H9 (cell line): ENCODE data around the gene UBE2Q1. TPM values are rescaled to one million over a fixed set of nuclear protein-coding genes. Genes with fewer than 3 reads are reported as not detected.

Source experiments
- DNase-seq: peaks from one replicate; pipeline ENCODE4 v3.0.0-alpha.2; 2017
- H2AFZ ChIP-seq: one replicate; pipeline ENCODE4 v1.6.1; 2013; ENCODE audit warnings: mild to moderate bottlenecking, low read length, control low read depth, moderate library complexity
- H2AK5ac ChIP-seq: 2 replicates; pipeline ENCODE4 v1.6.1; 2013; ENCODE audit warnings: low read length, control low read depth, mixed read lengths; ENCODE audit not compliant: insufficient read length
- H2BK120ac ChIP-seq: one replicate; pipeline ENCODE4 v1.6.1; 2013; ENCODE audit warnings: low read depth, mild to moderate bottlenecking, low read length, control low read depth, inconsistent platforms; ENCODE audit not compliant: poor library complexity, severe bottlenecking
- H2BK12ac ChIP-seq: 2 replicates; pipeline ENCODE4 v1.6.1; 2013; ENCODE audit warnings: low read length, control low read depth, mixed read lengths, low read depth; ENCODE audit not compliant: insufficient read length
- H2BK15ac ChIP-seq: 2 replicates; pipeline ENCODE4 v1.6.1; 2013; ENCODE audit warnings: low read depth, low read length, control low read depth
- H2BK20ac ChIP-seq: one replicate; pipeline ENCODE4 v1.6.1; 2013; ENCODE audit warnings: low read depth, mild to moderate bottlenecking, low read length, control low read depth, inconsistent platforms; ENCODE audit not compliant: poor library complexity, severe bottlenecking
- H2BK5ac ChIP-seq: 2 replicates; pipeline ENCODE4 v1.6.1; 2013; ENCODE audit warnings: low read length, control low read depth, mixed read lengths; ENCODE audit not compliant: insufficient read length
- H3K14ac ChIP-seq: 2 replicates; pipeline ENCODE4 v1.6.1; 2013; ENCODE audit warnings: low read length, control low read depth; ENCODE audit not compliant: insufficient read depth
- H3K18ac ChIP-seq: 2 replicates; pipeline ENCODE4 v1.6.1; 2013; ENCODE audit warnings: low read depth, mild to moderate bottlenecking, mixed read lengths, low read length, control low read depth; ENCODE audit not compliant: insufficient read length
- H3K23ac ChIP-seq: 2 replicates; pipeline ENCODE4 v1.6.1; 2013; ENCODE audit warnings: low read length, control low read depth, mixed read lengths, low read depth; ENCODE audit not compliant: insufficient read length
- H3K23me2 ChIP-seq: 2 replicates; pipeline ENCODE4 v1.6.1; 2013; ENCODE audit warnings: low read depth, mild to moderate bottlenecking, mixed read lengths, low read length, control low read depth; ENCODE audit not compliant: insufficient read length, poor library complexity, severe bottlenecking
- H3K27ac ChIP-seq: 2 replicates; pipeline ENCODE4 v1.5.1; 2013; ENCODE audit warnings: low read length, control low read depth, mixed read lengths, low read depth; ENCODE audit not compliant: insufficient read length
- H3K27me3 ChIP-seq: 2 replicates; pipeline ENCODE4 v1.6.1; 2013; ENCODE audit warnings: low read length, control low read depth, inconsistent platforms; ENCODE audit not compliant: insufficient read depth
- H3K4ac ChIP-seq: 2 replicates; pipeline ENCODE4 v1.6.1; 2013; ENCODE audit warnings: low read depth, mild to moderate bottlenecking, control low read depth, inconsistent platforms, low read length, moderate library complexity
- H3K4me1 ChIP-seq: 2 replicates; pipeline ENCODE4 v1.6.1; 2013; ENCODE audit warnings: low read length, control low read depth, inconsistent platforms; ENCODE audit not compliant: insufficient read depth
- H3K4me2 ChIP-seq: 2 replicates; pipeline ENCODE4 v1.6.1; 2013; ENCODE audit warnings: low read length, control low read depth, mixed read lengths; ENCODE audit not compliant: insufficient read length, insufficient read depth
- H3K56ac ChIP-seq: 2 replicates; pipeline ENCODE4 v1.6.1; 2013; ENCODE audit warnings: low read depth, mild to moderate bottlenecking, mixed read lengths, low read length, control low read depth; ENCODE audit not compliant: insufficient read length
- H3K79me1 ChIP-seq: 2 replicates; pipeline ENCODE4 v1.6.1; 2013; ENCODE audit warnings: low read depth, mild to moderate bottlenecking, moderate library complexity, low read length, control low read depth, inconsistent platforms; ENCODE audit not compliant: insufficient read depth, poor library complexity, severe bottlenecking
- H3K79me2 ChIP-seq: 2 replicates; pipeline ENCODE4 v1.6.1; 2013; ENCODE audit warnings: low read length, control low read depth, inconsistent platforms; ENCODE audit not compliant: insufficient read depth
- H3K9ac ChIP-seq: 2 replicates; pipeline ENCODE4 v1.6.1; 2013; ENCODE audit warnings: low read length, control low read depth, mixed read lengths; ENCODE audit not compliant: insufficient read length; ENCODE audit errors: extremely low read depth
- H3K9me3 ChIP-seq: one replicate; pipeline ENCODE4 v1.6.1; 2013; ENCODE audit warnings: low read depth, low read length, inconsistent platforms; ENCODE audit not compliant: control insufficient read depth
- H3T11ph ChIP-seq: one replicate; pipeline ENCODE4 v1.6.1; 2013; ENCODE audit warnings: mild to moderate bottlenecking, low read length, control low read depth, inconsistent platforms
- H4K20me1 ChIP-seq: one replicate; pipeline ENCODE4 v1.6.1; 2013; ENCODE audit not compliant: control insufficient read depth, insufficient read length, insufficient read depth
- H4K5ac ChIP-seq: 2 replicates; pipeline ENCODE4 v1.6.1; 2013; ENCODE audit warnings: low read depth, mild to moderate bottlenecking, mixed read lengths, low read length, control low read depth; ENCODE audit not compliant: insufficient read length
- H4K8ac ChIP-seq: replicated peaks from 2 replicates; pipeline ENCODE4 v1.6.1; 2013; ENCODE audit warnings: low read length, control low read depth, mixed read lengths, low read depth; ENCODE audit not compliant: insufficient read length
- H4K91ac ChIP-seq: 2 replicates; pipeline ENCODE4 v1.6.1; 2013; ENCODE audit warnings: low read depth, mild to moderate bottlenecking, moderate library complexity, mixed read lengths, low read length, control low read depth; ENCODE audit not compliant: insufficient read length
- H3K27ac Mint-ChIP-seq, 3 experiments: 2 replicates in 2 of 3; 3 replicates in 1 of 3; pipeline ENCODE4 v1.8.0; 2020 to 2021; ENCODE audit warnings: mixed read lengths in 3 of 3, mild to moderate bottlenecking in 1 of 3, moderate library complexity in 1 of 3
- H3K27me3 Mint-ChIP-seq: 2 replicates; pipeline ENCODE4 v1.8.0; 2021; ENCODE audit warnings: low read depth, mild to moderate bottlenecking, moderate library complexity, mixed read lengths
- H3K36me3 Mint-ChIP-seq, 3 experiments: 2 replicates in 2 of 3; 3 replicates in 1 of 3; pipeline ENCODE4 v1.8.0; 2020 to 2021; ENCODE audit warnings: low read depth in 3 of 3, mixed read lengths in 3 of 3; ENCODE audit not compliant: insufficient read depth in 1 of 3
- H3K4me1 Mint-ChIP-seq, 2 experiments: 2 replicates each; pipeline ENCODE4 v1.8.0; 2020; ENCODE audit warnings: mixed read lengths in 2 of 2
- H3K4me3 Mint-ChIP-seq, 2 experiments: 2 replicates in 1 of 2; 3 replicates in 1 of 2; pipeline ENCODE4 v1.8.0; 2020 to 2021; ENCODE audit warnings: mild to moderate bottlenecking in 2 of 2, mixed read lengths in 2 of 2, moderate library complexity in 1 of 2
- H3K9me3 Mint-ChIP-seq, 2 experiments: 2 replicates in 1 of 2; 3 replicates in 1 of 2; pipeline ENCODE4 v1.8.0; 2020; ENCODE audit warnings: mild to moderate bottlenecking in 2 of 2, mixed read lengths in 2 of 2, moderate library complexity in 1 of 2
- WGBS: extraction: QIAGEN DNeasy Blood & Tissue Kit; methylation state at CpG from one replicate; pipeline ENCODE4 v1.1.7; 2013; ENCODE audit warnings: missing lambda C conversion rate, low lambda C conversion rate, mixed read lengths; ENCODE audit not compliant: insufficient read length; ENCODE audit errors: extremely low coverage; 5-methylcytosine and 5-hydroxymethylcytosine counted together
- total RNA-seq: library from RNA; stranded (reverse); gene quantifications from 2 replicates; pipeline ENCODE4 v1.2.1, GENCODE V29; 2021
- TF ChIP-seq, protein P1 (sequence below): fragments of 200-600 bp; sonication (generic); conservative IDR thresholded peaks from 3 replicates; pipeline ENCODE4 v1.8.0; 2021; ENCODE audit warnings: antibody characterized with exemption, mild to moderate bottlenecking

UBE2Q1 gene
- total RNA-seq, 1 experiment from 2014 or later, result 108 TPM

DNA sequence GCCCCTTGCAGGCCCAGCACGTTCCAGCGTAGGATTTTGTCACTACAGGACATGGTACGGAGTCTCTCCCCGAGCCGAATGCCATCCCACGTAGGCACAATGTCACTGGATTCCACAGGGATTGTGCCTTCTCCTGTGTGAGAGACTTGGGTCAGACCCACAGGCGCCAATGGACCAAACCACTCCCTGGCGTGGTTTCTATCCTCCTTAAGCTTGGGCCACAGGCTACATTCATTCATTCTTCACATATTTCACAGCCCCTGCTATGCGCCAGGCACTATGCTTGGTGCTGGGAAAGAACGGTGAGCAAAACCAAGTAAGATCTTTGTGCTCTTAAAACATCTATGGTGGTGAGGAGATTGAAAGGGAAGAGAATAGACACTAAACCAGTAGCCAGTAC is 27.8 kb upstream of the UBE2Q1 start:
- Mint-ChIP-seq H3K36me3 (peaks cover 67 to 99% (median 92%) of the 10 kb centered on the region in 3 experiments; a peak in 6 of 7 replicates), H3K27ac (no peak overlapping the region), H3K4me3 (no peak overlapping the region), H3K9me3 (no peaks in the 10 kb centered on the region), H3K4me1 (no peaks in the 10 kb centered on the region), H3K27me3 (no peaks in the 10 kb centered on the region; the same call in 1 of the 2 replicates)
- no peaks in the 10 kb centered on the region for H3K9me3 ChIP-seq
- no peaks in the 10 kb centered on the region for H3K79me2 ChIP-seq
- H3K4me2 ChIP-seq, result no peak overlapping the region
- no peak overlapping the region for H3T11ph ChIP-seq
- no peak overlapping the region for H3K27ac ChIP-seq
- no peak overlapping the region for H3K23ac ChIP-seq
- H4K20me1 ChIP-seq, result peaks cover 3% of the 10 kb centered on the region
- WGBS, result no CpG with 5 or more reads among the region's 10 CpGs
- H4K8ac ChIP-seq, result no peak overlapping the region
- no peaks in the 10 kb centered on the region for H3K23me2 ChIP-seq
- H3K56ac ChIP-seq, result no peak overlapping the region
- H3K14ac ChIP-seq, result no peak overlapping the region
- no peaks in the 10 kb centered on the region for H3K27me3 ChIP-seq
- H4K5ac ChIP-seq, result no peak overlapping the region
- H2BK15ac ChIP-seq, result no peak overlapping the region
- no peak overlapping the region for H2BK12ac ChIP-seq
- no peak overlapping the region for H3K4ac ChIP-seq
- no peak overlapping the region for H2BK120ac ChIP-seq
- DNase-seq, result no peak
- TF ChIP-seq, protein P1, sequence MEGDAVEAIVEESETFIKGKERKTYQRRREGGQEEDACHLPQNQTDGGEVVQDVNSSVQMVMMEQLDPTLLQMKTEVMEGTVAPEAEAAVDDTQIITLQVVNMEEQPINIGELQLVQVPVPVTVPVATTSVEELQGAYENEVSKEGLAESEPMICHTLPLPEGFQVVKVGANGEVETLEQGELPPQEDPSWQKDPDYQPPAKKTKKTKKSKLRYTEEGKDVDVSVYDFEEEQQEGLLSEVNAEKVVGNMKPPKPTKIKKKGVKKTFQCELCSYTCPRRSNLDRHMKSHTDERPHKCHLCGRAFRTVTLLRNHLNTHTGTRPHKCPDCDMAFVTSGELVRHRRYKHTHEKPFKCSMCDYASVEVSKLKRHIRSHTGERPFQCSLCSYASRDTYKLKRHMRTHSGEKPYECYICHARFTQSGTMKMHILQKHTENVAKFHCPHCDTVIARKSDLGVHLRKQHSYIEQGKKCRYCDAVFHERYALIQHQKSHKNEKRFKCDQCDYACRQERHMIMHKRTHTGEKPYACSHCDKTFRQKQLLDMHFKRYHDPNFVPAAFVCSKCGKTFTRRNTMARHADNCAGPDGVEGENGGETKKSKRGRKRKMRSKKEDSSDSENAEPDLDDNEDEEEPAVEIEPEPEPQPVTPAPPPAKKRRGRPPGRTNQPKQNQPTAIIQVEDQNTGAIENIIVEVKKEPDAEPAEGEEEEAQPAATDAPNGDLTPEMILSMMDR, result 0 out of 3 replicates have a peak, but pooled peaks have one; percentile 10
- H2AFZ ChIP-seq, result no peak overlapping the region
- no peak overlapping the region for H2AK5ac ChIP-seq
- H3K79me1 ChIP-seq, result no peaks in the 10 kb centered on the region
- H4K91ac ChIP-seq, result no peak overlapping the region
- no peak overlapping the region for H3K9ac ChIP-seq
- no peak overlapping the region for H2BK20ac ChIP-seq
- H3K18ac ChIP-seq, result no peak overlapping the region
- H2BK5ac ChIP-seq, result no peak overlapping the region
- no peaks in the 10 kb centered on the region for H3K4me1 ChIP-seq
